ENCODE data around the gene SPAG5. TPM values are rescaled to one million over a fixed set of nuclear protein-coding genes. Genes with fewer than 3 reads are reported as not detected.

SPAG5 gene
- polyA plus RNA-seq, 1 donor from 2014 or later = 19.9 TPM

DNA sequence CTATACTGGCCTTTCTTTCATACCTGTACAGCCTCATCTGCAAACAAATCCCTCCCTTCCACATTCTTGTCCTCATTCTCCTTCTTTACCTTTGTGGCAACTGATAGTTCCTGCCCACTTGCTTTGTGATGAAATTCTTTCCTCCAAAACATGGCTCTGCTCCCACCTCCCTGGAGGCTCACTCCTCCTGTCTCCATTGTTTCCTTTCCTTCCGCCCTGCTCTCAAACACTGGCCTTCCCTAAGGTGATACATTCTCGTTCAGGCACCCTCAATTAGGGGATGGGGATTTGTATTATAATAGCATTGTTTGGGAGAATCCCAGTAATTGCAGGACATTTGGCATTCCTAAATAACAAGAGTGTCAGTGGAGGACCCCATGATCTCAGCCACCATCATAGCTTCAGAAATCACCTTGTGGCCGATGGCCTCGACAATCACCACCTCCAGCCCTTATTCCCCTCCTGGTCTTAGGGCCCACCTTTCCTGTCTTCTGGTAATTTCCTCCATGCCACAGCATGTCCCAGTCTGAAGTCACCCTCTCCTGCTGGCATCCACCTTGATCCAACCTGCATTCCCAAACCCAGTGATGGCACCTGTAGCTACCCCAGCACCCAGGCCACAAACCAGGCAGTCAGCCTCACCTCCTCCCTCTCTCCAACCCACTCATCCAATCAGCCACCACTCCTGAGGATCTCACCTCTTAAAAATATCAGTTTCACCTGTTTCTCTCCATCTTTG lies 54.3 kb downstream of the SPAG5 start:
- H3K9me3 ChIP-seq (ENCODE audit: low read length) = no peaks in the 10 kb centered on the region
- H3F3A ChIP-seq (ENCODE audit: insufficient read depth, low read length, poor library complexity, severe bottlenecking) = no peaks in the 10 kb centered on the region
- H3K27ac ChIP-seq (ENCODE audit: low read length) = no peak overlapping the region
- no peak overlapping the region for H2AFZ ChIP-seq (ENCODE audit: low read depth, low read length)
- H3K4me3 ChIP-seq (ENCODE audit: low read length) = no peak overlapping the region
- H3K36me3 ChIP-seq (ENCODE audit: insufficient read depth, low read length) = no peaks in the 10 kb centered on the region
- no peaks in the 10 kb centered on the region for H4K20me1 ChIP-seq (ENCODE audit: insufficient read depth)
- H3K9ac ChIP-seq (ENCODE audit: low read length) = no peak overlapping the region
- no peak overlapping the region for H3K4me2 ChIP-seq (ENCODE audit: low read length)
- no peaks in the 10 kb centered on the region for H3K79me2 ChIP-seq (replicated peaks; ENCODE audit: insufficient read depth, low read length)
- H3K9me2 ChIP-seq (ENCODE audit: insufficient read depth, low read length) = no peaks in the 10 kb centered on the region
- H3K27me3 ChIP-seq (ENCODE audit: insufficient read depth, low read depth, low read length) = no peaks in the 10 kb centered on the region
- TF ChIP-seq RAD21 (conservative IDR thresholded peaks at IDR 0.05) (no peak), MXI1 (conservative IDR thresholded peaks at IDR 0.05; ENCODE audit: poor library complexity, severe bottlenecking) (no peak), EZH2 (IDR thresholded peaks at IDR 0.05; ENCODE audit: borderline replicate concordance, insufficient read depth, low read length, poor library complexity, severe bottlenecking) (no peak), EP300 (conservative IDR thresholded peaks at IDR 0.05; ENCODE audit: poor library complexity, severe bottlenecking) (no peak), SMC3 (conservative IDR thresholded peaks at IDR 0.05; ENCODE audit: poor library complexity) (no peak), TAF1 (IDR thresholded peaks at IDR 0.05; ENCODE audit: low read depth) (no peak), POLR2AphosphoS5 (IDR thresholded peaks at IDR 0.05) (no peak)
- TF ChIP-seq, protein P1, sequence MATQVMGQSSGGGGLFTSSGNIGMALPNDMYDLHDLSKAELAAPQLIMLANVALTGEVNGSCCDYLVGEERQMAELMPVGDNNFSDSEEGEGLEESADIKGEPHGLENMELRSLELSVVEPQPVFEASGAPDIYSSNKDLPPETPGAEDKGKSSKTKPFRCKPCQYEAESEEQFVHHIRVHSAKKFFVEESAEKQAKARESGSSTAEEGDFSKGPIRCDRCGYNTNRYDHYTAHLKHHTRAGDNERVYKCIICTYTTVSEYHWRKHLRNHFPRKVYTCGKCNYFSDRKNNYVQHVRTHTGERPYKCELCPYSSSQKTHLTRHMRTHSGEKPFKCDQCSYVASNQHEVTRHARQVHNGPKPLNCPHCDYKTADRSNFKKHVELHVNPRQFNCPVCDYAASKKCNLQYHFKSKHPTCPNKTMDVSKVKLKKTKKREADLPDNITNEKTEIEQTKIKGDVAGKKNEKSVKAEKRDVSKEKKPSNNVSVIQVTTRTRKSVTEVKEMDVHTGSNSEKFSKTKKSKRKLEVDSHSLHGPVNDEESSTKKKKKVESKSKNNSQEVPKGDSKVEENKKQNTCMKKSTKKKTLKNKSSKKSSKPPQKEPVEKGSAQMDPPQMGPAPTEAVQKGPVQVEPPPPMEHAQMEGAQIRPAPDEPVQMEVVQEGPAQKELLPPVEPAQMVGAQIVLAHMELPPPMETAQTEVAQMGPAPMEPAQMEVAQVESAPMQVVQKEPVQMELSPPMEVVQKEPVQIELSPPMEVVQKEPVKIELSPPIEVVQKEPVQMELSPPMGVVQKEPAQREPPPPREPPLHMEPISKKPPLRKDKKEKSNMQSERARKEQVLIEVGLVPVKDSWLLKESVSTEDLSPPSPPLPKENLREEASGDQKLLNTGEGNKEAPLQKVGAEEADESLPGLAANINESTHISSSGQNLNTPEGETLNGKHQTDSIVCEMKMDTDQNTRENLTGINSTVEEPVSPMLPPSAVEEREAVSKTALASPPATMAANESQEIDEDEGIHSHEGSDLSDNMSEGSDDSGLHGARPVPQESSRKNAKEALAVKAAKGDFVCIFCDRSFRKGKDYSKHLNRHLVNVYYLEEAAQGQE (IDR thresholded peaks at IDR 0.05; ENCODE audit: borderline replicate concordance) = no peak
- TF ChIP-seq, protein P2, sequence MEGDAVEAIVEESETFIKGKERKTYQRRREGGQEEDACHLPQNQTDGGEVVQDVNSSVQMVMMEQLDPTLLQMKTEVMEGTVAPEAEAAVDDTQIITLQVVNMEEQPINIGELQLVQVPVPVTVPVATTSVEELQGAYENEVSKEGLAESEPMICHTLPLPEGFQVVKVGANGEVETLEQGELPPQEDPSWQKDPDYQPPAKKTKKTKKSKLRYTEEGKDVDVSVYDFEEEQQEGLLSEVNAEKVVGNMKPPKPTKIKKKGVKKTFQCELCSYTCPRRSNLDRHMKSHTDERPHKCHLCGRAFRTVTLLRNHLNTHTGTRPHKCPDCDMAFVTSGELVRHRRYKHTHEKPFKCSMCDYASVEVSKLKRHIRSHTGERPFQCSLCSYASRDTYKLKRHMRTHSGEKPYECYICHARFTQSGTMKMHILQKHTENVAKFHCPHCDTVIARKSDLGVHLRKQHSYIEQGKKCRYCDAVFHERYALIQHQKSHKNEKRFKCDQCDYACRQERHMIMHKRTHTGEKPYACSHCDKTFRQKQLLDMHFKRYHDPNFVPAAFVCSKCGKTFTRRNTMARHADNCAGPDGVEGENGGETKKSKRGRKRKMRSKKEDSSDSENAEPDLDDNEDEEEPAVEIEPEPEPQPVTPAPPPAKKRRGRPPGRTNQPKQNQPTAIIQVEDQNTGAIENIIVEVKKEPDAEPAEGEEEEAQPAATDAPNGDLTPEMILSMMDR (IDR thresholded peaks at IDR 0.05; ENCODE audit: poor library complexity, severe bottlenecking) = no peak

DNA sequence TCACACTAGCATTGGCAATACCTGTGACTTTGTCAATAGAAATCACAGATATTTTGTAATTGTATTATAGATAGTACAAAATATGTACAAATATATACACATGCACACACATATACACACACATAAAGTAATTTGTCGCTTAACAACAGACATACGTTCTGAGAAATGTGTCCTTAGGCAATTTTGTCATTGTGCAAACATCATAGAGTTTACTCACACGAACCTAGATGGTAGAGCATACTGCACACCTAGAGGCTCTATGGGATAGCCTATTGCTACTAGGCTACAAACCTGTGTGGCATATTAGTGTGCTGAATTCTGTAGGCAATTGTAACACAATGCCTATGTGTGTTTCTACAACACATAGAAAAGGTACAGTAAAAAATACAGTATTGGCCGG lies 57.4 kb downstream of the SPAG5 start:
- Histone ChIP-seq H2AFZ (ENCODE audit: low read depth, low read length) (no peak overlapping the region), H3F3A (ENCODE audit: insufficient read depth, low read length, poor library complexity, severe bottlenecking) (no peaks in the 10 kb centered on the region), H3K4me3 (ENCODE audit: low read length) (no peak overlapping the region), H3K79me2 (replicated peaks; ENCODE audit: insufficient read depth, low read length) (no peaks in the 10 kb centered on the region), H4K20me1 (ENCODE audit: insufficient read depth) (no peaks in the 10 kb centered on the region), H3K9me3 (ENCODE audit: low read length) (no peaks in the 10 kb centered on the region), H3K9ac (ENCODE audit: low read length) (no peak overlapping the region), H3K36me3 (ENCODE audit: insufficient read depth, low read length) (no peaks in the 10 kb centered on the region), H3K27me3 (ENCODE audit: insufficient read depth, low read depth, low read length) (no peaks in the 10 kb centered on the region), H3K9me2 (ENCODE audit: insufficient read depth, low read length) (no peaks in the 10 kb centered on the region), H3K27ac (ENCODE audit: low read length) (no peak overlapping the region), H3K4me2 (ENCODE audit: low read length) (no peak overlapping the region)
- TF ChIP-seq EP300 (conservative IDR thresholded peaks at IDR 0.05; ENCODE audit: poor library complexity, severe bottlenecking) (no peak), EZH2 (IDR thresholded peaks at IDR 0.05; ENCODE audit: borderline replicate concordance, insufficient read depth, low read length, poor library complexity, severe bottlenecking) (no peak), POLR2AphosphoS5 (IDR thresholded peaks at IDR 0.05) (no peak), SMC3 (conservative IDR thresholded peaks at IDR 0.05; ENCODE audit: poor library complexity) (no peak), MXI1 (conservative IDR thresholded peaks at IDR 0.05; ENCODE audit: poor library complexity, severe bottlenecking) (no peak), RAD21 (conservative IDR thresholded peaks at IDR 0.05) (no peak), TAF1 (IDR thresholded peaks at IDR 0.05; ENCODE audit: low read depth) (no peak)
- TF ChIP-seq, protein P1 (IDR thresholded peaks at IDR 0.05; ENCODE audit: borderline replicate concordance) = no peak
- TF ChIP-seq, protein P2 (IDR thresholded peaks at IDR 0.05; ENCODE audit: poor library complexity, severe bottlenecking) = no peak
